GM19025 (cell line): Measurements from ENCODE around the gene HDDC2.
A peak's percentile ranks its signal among the peaks of the same experiment; 100 is the strongest.

Experiments used
- ATAC-seq: cut with Tn5 transposase; IDR thresholded peaks from one replicate; pipeline ENCODE4 v1.9.1; 2021; ENCODE audit warnings: mild to moderate bottlenecking, low read depth, moderate library complexity; ENCODE audit not compliant: unreplicated experiment

Gene HDDC2, protein sequence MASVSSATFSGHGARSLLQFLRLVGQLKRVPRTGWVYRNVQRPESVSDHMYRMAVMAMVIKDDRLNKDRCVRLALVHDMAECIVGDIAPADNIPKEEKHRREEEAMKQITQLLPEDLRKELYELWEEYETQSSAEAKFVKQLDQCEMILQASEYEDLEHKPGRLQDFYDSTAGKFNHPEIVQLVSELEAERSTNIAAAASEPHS

GRCh38 chr6:125301435-125302391 lies at the start of gene HDDC2:
Gene HDDC2, minus strand, starts transcription at chr6:125301967. Its CDS starts 35 bp downstream, at chr6:125301932.
- peak; percentile 89 for ATAC-seq

- peak; percentile 71 for ATAC-seq
Measured at GRCh38 chr6:125346926-125347563, 45.3 kb upstream of the HDDC2 start.

DNA sequence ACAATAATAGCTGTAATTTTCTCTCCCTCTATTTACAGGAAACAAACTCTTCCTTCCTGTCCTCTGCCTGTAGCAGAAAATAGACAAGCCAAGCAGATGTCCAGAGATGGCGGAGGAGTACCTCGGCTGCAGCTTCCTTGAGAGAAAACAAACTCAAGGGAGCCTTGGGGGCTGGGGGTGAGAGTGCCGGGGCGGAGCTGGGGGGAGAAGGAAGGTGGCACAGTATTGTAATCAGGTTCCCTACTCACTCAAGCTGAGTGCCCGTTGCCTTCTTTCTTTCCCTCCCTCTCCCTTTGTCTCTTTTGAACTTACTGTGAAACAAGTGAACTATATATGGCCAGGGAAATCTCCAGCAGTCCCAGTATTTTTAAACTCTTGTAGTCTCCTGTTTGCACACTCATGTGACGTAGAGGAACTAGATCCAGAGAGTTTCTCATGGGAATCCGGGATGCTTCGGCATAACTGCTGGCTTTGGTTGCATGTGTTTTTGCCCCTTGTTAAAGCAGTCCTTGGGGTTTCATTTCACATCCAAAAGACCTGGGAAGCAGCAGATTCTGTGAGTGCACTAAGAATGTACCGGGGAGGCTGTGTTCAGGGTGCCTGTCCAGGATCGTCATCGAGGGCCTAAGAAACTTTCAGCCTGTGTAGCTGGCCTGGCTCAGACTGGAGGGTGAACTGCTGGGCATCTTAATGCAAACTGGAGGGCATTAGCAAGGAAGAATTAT lies 44.6 kb upstream of the HDDC2 start:
- ATAC-seq: peak; percentile 59

- ATAC-seq: no peak
Measured at GRCh38 chr6:125341460-125341859, 39.7 kb upstream of the HDDC2 start.

- ATAC-seq: no peak
Measured at GRCh38 chr6:125340991-125341390, 39.2 kb upstream of the HDDC2 start.

GRCh38 chr6:125340175-125340835 lies 38.5 kb upstream of the HDDC2 start:
- ATAC-seq: no peak

GRCh38 chr6:125339653-125340052 lies 37.9 kb upstream of the HDDC2 start:
- ATAC-seq: no peak

DNA sequence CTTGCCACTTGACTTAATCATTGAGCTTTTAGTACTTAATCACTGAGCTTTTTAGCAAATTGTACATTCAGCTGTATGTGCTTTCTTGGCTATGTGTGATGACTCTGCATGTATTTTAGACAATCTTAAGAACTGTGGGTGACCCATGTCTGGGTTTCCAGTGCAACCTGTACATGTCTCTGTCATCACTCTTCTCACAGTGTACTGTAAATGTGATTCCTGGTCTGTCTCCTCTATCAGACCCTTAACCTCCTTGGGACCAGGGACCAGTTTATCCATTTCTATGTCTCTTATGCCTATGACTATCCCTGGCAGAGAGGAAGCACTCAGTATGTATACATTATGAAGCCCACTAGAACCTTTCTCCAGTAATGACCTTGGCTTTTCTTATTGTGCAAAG lies 36.6 kb upstream of the HDDC2 start:
- no peak for ATAC-seq

DNA sequence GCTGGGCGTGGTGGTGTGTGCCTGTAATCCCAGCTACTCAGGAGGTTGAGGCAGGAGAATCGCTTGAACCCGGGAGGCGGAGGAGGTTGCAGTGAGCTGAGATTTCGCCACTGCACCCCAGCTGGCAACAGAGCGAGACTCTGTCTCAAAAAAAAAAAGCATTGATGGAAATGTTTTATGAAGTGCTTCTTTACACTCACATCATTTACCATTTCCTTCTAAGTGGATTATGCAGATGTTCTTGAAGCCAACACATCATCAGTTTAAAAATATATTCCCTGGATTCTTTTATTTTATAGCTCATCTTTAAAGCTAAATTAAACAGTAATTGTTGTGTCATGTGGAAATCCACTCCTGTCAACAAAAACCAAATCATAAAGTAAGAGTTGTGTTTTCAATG lies 35.9 kb upstream of the HDDC2 start:
- ATAC-seq: no peak

DNA sequence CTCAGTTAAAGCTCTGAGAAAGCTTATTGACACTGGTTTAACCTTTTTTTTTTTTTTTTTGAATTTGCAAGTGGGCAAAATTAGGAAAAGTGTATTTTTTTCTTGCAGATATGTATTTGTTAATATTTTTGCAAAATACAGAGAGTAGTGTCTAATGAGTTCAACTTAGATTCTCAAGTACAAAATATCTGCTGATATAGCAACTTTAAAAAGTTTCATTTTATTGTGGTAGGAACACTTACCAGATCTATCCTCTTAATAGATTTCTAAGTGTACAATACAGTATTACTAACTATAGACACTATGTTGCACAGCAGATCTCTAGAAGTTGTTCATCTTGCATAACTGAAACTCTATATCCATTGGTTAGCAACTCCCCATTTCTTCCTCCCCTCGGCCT lies 30.9 kb upstream of the HDDC2 start:
- ATAC-seq: no peak

GRCh38 chr6:125325586-125325985 lies 23.8 kb upstream of the HDDC2 start:
- ATAC-seq: no peak

- ATAC-seq: no peak
Measured at GRCh38 chr6:125323376-125323775, 21.6 kb upstream of the HDDC2 start.

DNA sequence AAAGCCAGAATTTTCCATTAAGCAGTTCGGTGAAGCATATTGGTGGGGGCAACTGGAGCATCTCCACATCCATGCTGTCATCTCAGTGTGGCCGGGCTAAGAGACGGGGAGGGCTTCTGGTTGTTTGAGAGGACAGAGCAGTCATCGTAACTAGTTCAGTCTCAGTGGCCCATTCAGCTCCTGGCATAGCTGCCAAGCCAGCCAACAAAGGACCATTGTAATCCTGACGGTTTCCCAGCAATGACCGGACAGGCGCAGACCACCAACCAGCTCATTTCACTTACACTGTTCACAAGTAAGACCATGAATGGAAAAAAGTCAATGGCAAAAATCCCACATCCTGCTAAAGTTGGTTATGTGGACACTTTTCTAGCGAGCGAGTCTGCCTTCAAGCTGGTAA lies 14.9 kb upstream of the HDDC2 start:
- no peak for ATAC-seq

GRCh38 chr6:125315548-125315947 lies 13.8 kb upstream of the HDDC2 start:
- no peak for ATAC-seq

GRCh38 chr6:125314009-125314581 lies 12.3 kb upstream of the HDDC2 start:
- peak; percentile 81 for ATAC-seq

DNA sequence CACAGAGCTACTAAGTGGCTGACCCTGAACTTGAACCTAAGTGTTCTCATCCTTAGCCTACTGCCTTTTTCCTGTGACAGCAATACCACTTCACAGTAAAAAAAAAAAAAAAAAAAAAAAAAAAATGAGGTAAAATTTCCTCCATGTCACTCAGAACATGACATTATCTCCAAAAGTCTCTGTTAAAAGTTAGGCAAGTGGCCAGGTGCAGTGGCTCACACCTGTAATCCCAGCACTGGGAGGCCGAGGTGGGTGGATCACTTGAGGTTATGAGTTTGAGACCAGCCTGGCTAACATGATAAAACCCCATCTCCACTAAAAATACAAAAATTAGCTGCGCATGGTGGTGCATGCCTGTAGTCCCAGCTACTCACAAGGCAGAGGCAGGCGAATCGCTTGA lies 11.2 kb upstream of the HDDC2 start:
- ATAC-seq: no peak

GRCh38 chr6:125312478-125312877 lies 10.7 kb upstream of the HDDC2 start:
- no peak for ATAC-seq

DNA sequence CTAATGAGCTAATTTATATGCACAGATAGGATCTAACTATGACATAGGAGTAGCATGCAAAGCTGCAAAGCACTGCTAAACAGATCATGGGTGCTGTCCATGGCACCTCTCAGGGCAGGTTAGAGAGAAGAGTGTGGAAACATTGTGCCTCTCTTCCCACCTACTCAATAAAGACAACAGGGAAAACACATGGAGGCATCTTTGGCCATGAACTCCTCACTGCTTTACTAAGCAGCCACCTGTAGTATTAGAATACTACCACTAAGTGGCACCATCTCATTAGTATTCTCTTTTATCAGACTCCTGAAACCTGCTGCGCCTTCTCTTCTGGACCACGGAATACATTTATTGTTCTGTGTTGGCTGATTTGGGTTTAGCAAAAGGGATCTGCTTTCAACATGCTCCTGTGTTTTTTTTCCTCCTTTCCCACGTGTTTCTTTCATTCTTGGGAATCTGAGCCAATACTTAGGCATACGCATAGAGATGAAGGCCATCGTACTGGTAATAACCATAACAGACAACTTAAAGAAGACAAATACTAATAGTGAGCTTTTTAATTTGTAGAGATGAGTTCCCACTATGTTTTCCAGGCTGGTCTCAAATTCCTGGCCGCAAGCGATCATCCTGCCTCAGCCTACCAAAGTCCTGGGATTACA lies 9.4 kb upstream of the HDDC2 start:
- peak; percentile 63 for ATAC-seq

GRCh38 chr6:125307964-125308615 lies 6.3 kb upstream of the HDDC2 start:
- ATAC-seq: no peak
